HTR-8/SVneo (cell line): Measurements from ENCODE around the gene OR8B8.
"Not testable (repeated sequence)": the region's sequence is repeated elsewhere in the genome, so short reads cannot be mapped to it uniquely, and the experiment has no call there.

Experiments
- DNase-seq: peaks from one replicate; pipeline ENCODE4 v3.0.0; 2011; ENCODE audit warnings: low spot score, mixed read lengths; ENCODE audit not compliant: insufficient read length
- FAIRE-seq: peaks from 2 replicates; lab custom pipeline; 2011; peaks lifted over from hg19 to GRCh38; lab: Jason Lieb, UNC

OR8B8 gene

GRCh38 chr11:124442847-124443246 is 2.6 kb downstream of the OR8B8 start:
- FAIRE-seq, result no peak
- no peak for DNase-seq

GRCh38 chr11:124442442-124442841 is 3.1 kb downstream of the OR8B8 start:
- DNase-seq (no peak), FAIRE-seq (no peak)

- FAIRE-seq (no peak), DNase-seq (no peak)
Measured at GRCh38 chr11:124441519-124441918, 4.0 kb downstream of the OR8B8 start.

GRCh38 chr11:124441081-124441480 is 4.4 kb downstream of the OR8B8 start:
- DNase-seq (no peak), FAIRE-seq (no peak)

- FAIRE-seq (no peak), DNase-seq (no peak)
Measured at GRCh38 chr11:124440608-124441007, 4.9 kb downstream of the OR8B8 start.

- no peak for DNase-seq
- no peak for FAIRE-seq
Measured at GRCh38 chr11:124434699-124435098, 10.8 kb downstream of the OR8B8 start.

- DNase-seq (no peak), FAIRE-seq (no peak)
Measured at GRCh38 chr11:124429599-124429998, 15.9 kb downstream of the OR8B8 start.

GRCh38 chr11:124424384-124424921 is 21.0 kb downstream of the OR8B8 start, which contains the start of gene OR8B4:
Gene OR8B4, minus strand, starts transcription at chr11:124424871. Its CDS starts 0 bp downstream, at chr11:124424871.
- no peak for FAIRE-seq
- DNase-seq, result no peak

- FAIRE-seq, result no peak
Measured at GRCh38 chr11:124421043-124421442, 24.5 kb downstream of the OR8B8 start.

GRCh38 chr11:124415356-124415923 is 30.1 kb downstream of the OR8B8 start:
- no peak for FAIRE-seq
- peak; percentile 2 for DNase-seq

More at GRCh38 chr11:124421043-124421442, 24.5 kb downstream of the OR8B8 start:
- DNase-seq, result no peak

GRCh38 chr11:124409906-124410305 is 35.6 kb downstream of the OR8B8 start:
- DNase-seq (no peak), FAIRE-seq (no peak)

GRCh38 chr11:124405581-124405980 is 39.9 kb downstream of the OR8B8 start:
- DNase-seq (no peak), FAIRE-seq (no peak)

GRCh38 chr11:124403186-124403585 is 42.3 kb downstream of the OR8B8 start:
- not testable (repeated sequence) for FAIRE-seq, DNase-seq

- DNase-seq (peak; percentile 33), FAIRE-seq (no peak)
Measured at GRCh38 chr11:124402326-124402922, 43.1 kb downstream of the OR8B8 start.

GRCh38 chr11:124398924-124399323 is 46.6 kb downstream of the OR8B8 start, which contains the start of gene OR8B3:
Gene OR8B3, minus strand, starts transcription at chr11:124399024. Its CDS starts 1,673 bp downstream, at chr11:124397351.
- DNase-seq (no peak), FAIRE-seq (no peak)

- FAIRE-seq, result peak; percentile 33
- DNase-seq, result not testable (repeated sequence)
Measured at GRCh38 chr11:124396847-124397246, 48.6 kb downstream of the OR8B8 start.

GRCh38 chr11:124394408-124394807 is 51.1 kb downstream of the OR8B8 start:
- FAIRE-seq, result no peak
- no peak for DNase-seq
